Prostate gland (tissue), 2 donors: ENCODE results near the gene CPLX1. TPM values are rescaled to one million over a fixed set of nuclear protein-coding genes. Genes with fewer than 3 reads are reported as not detected.
"Not testable (repeated sequence)": the region's sequence is repeated elsewhere in the genome, so short reads cannot be mapped to it uniquely, and the experiment has no call there.

Source experiments
- DNase-seq: peaks from one replicate; pipeline ENCODE4 v3.0.0-alpha.2; 2019; ENCODE audit warnings: low spot score
- H3K27ac ChIP-seq, 2 donors: fragments of 200-600 bp; sonication (generic); 2 replicates each; pipeline ENCODE4 v1.5.1; 2017 to 2019
- H3K27me3 ChIP-seq: fragments of 200-600 bp; sonication (generic); replicated peaks from 2 replicates; pipeline ENCODE4 v1.5.1; 2019; ENCODE audit not compliant: insufficient read depth
- H3K36me3 ChIP-seq, 2 donors: fragments of 200-600 bp; sonication (generic); 1 replicate in 1 of 2; 2 replicates in 1 of 2; pipeline versions ENCODE4 v1.5.1 to v1.8.1; 2017 to 2019
- H3K4me1 ChIP-seq: fragments of 200-600 bp; sonication (generic); replicated peaks from 2 replicates; pipeline ENCODE4 v1.5.1; 2019
- H3K4me3 ChIP-seq, 2 donors: fragments of 200-600 bp; sonication (generic); 2 replicates each; pipeline ENCODE4 v1.5.1; 2017 to 2019
- H3K9me3 ChIP-seq: fragments of 200-600 bp; sonication (generic); 2 replicates; pipeline ENCODE4 v1.5.1; 2017
- POLR2A ChIP-seq: fragments of 450-650 bp; IDR thresholded peaks from one replicate; pipeline ENCODE4 v1.6.1; 2016; ENCODE audit warnings: antibody characterized with exemption, mild to moderate bottlenecking
- POLR2AphosphoS5 ChIP-seq: sonication (generic); formaldehyde crosslinking; IDR thresholded peaks from one replicate; pipeline ENCODE4 v1.6.1; 2017; ENCODE audit warnings: antibody characterized with exemption
- WGBS: methylation state at CpG from one replicate; pipeline ENCODE4 v1.1.5; 2018; 5-methylcytosine and 5-hydroxymethylcytosine counted together
- intact Hi-C: fragments of 100-400 bp; cut with DNase I; formaldehyde crosslinking; loops from one replicate; pipeline ENCODE4 v1.14.2; 2022
- total RNA-seq, 2 donors: library from RNA; depleted of rRNA; stranded (reverse); fragments of >200 nt; gene quantifications; one replicate each; pipeline ENCODE4 v1.1.0, GENCODE V29; 2016
- TF ChIP-seq, protein P1 (sequence below), 4 experiments: fragments of 200-600 bp in 2 of 4; fragments of 450-650 bp in 2 of 4; sonication (generic) in 2 of 4; IDR thresholded peaks; 1 replicate in 3 of 4; 2 replicates in 1 of 4; pipeline ENCODE4 v1.5.1; 2016 to 2019; ENCODE audit warnings: antibody characterized with exemption in 4 of 4, mild to moderate bottlenecking in 2 of 4, moderate library complexity in 2 of 4

CPLX1 gene
- total RNA-seq, 2 donors from 2014 or later, result 2.5 to 4.4 TPM

DNA sequence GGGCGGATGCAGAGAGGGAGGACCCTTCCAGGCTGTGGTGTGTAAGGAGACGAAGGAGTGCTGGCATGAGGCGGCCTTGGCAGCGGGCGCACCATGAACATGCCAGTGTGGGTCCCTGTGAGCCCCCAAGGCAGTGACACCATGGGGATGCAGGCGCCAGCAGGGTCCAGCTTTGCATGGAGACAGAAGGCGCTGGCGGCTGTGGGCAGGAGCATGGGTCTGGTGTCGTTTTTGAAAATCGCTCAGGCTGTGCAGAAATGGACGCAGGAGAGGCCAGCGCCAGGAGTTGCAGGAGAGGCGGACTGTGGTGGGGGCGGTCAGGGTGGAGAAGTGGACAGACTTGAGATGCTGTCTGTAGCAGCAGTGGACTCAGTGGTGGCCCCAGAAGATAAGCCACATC, 64.2 kb downstream of the CPLX1 start:
- 93% methylated on average over 14 of the region's 14 CpGs for WGBS
- no peak for TF ChIP-seq POLR2AphosphoS5
- TF ChIP-seq, protein P1, sequence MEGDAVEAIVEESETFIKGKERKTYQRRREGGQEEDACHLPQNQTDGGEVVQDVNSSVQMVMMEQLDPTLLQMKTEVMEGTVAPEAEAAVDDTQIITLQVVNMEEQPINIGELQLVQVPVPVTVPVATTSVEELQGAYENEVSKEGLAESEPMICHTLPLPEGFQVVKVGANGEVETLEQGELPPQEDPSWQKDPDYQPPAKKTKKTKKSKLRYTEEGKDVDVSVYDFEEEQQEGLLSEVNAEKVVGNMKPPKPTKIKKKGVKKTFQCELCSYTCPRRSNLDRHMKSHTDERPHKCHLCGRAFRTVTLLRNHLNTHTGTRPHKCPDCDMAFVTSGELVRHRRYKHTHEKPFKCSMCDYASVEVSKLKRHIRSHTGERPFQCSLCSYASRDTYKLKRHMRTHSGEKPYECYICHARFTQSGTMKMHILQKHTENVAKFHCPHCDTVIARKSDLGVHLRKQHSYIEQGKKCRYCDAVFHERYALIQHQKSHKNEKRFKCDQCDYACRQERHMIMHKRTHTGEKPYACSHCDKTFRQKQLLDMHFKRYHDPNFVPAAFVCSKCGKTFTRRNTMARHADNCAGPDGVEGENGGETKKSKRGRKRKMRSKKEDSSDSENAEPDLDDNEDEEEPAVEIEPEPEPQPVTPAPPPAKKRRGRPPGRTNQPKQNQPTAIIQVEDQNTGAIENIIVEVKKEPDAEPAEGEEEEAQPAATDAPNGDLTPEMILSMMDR (IDR thresholded peaks at IDR 0.05), result no peak
- no peak for TF ChIP-seq POLR2A
- no peaks in the 10 kb centered on the region for H3K9me3 ChIP-seq
- no peaks in the 10 kb centered on the region for H3K27me3 ChIP-seq
- no peak overlapping the region for H3K27ac ChIP-seq
- intact Hi-C loops, result no loop called here
- DNase-seq, result no peak
- H3K4me1 ChIP-seq, result no peaks in the 10 kb centered on the region
- H3K36me3 ChIP-seq, result no peaks in the 10 kb centered on the region
- no peak overlapping the region for H3K4me3 ChIP-seq

DNA sequence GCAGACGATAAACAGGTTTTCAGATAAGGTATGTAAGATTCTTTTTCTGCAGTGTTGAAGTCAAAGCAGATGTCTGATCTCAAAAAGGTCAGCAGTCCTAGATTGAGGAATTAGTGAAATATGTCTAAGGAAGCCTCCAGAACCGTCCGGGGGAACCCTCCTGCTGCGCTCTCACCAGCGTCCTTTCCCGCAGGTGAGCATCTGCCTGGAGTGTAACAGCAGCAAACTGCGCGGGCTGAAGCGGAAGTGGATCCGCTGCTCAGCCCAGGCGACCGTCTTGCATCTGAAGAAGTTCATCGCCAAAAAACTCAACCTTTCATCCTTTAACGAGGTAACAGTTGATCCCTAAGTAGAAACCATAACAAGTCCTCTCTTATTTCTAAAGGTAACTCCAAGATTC, 64.8 kb downstream of the CPLX1 start:
- 95% methylated on average over 14 of the region's 14 CpGs for WGBS
- H3K36me3 ChIP-seq, result no peaks in the 10 kb centered on the region

DNA sequence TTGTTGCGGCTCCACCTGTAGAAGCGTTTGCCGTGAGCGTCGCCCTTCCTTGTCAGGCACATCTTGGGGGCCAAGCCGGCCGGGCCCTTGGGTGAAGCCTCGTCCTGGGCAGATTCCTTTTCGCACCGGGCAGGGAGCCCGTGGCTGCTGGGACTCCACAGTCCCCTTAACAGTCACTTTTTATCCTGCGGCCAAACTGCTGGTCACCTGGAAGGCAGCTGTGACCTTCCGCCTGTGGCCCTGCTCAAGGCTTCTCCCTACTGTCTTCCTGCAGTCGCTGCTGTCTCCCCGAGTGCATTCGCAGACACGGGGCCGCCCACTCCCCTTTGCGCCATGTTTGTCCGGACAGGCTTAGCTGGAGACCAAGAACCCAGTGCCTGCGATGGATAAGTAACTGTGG, 65.3 kb downstream of the CPLX1 start:
- TF ChIP-seq, protein P1 (IDR thresholded peaks at IDR 0.05), result no peak
- TF ChIP-seq POLR2A, result no peak
- no peak for TF ChIP-seq POLR2AphosphoS5
- no peak for DNase-seq
- Histone ChIP-seq H3K36me3 (no peaks in the 10 kb centered on the region), H3K4me3 (no peak overlapping the region), H3K4me1 (no peaks in the 10 kb centered on the region), H3K9me3 (no peaks in the 10 kb centered on the region), H3K27ac (no peak overlapping the region), H3K27me3 (no peaks in the 10 kb centered on the region)
- intact Hi-C loops, result no loop called here
- 93% methylated on average over 21 of the region's 21 CpGs for WGBS

More for the DNA sequence above, 64.8 kb downstream of the CPLX1 start:
- Histone ChIP-seq H3K4me3 (no peak overlapping the region), H3K27me3 (no peaks in the 10 kb centered on the region), H3K4me1 (no peaks in the 10 kb centered on the region), H3K27ac (no peak overlapping the region), H3K9me3 (no peaks in the 10 kb centered on the region)
- TF ChIP-seq POLR2A, result no peak
- no peak for TF ChIP-seq POLR2AphosphoS5
- TF ChIP-seq, protein P1 (IDR thresholded peaks at IDR 0.05), result no peak
- intact Hi-C loops, result no loop called here
- DNase-seq, result no peak

DNA sequence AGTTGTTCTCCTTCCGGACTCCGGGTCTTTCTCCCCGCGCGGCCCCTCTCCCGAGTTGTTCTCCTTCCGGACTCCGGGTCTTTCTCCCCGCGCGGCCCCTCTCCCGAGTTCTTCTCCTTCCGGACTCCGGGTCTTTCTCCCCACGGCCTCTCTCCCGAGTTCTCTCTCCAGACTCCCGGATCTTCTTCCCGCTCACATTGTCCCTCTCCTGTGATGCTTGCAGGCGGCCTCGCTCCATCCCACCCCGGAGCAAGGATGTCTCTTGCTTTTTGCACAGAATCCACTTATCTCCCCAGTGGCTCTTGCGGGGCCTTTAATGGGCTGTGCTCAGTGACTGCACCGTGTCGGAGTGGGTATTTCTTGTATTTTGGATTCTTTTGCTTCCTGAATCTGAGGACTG, 66.1 kb downstream of the CPLX1 start:
- WGBS, result 83% methylated on average over 22 of the region's 24 CpGs
- H3K4me3 ChIP-seq, DNase-seq, H3K27ac ChIP-seq, H3K27me3 ChIP-seq, H3K9me3 ChIP-seq, intact Hi-C loops, H3K4me1 ChIP-seq, H3K36me3 ChIP-seq: not testable (repeated sequence)

DNA sequence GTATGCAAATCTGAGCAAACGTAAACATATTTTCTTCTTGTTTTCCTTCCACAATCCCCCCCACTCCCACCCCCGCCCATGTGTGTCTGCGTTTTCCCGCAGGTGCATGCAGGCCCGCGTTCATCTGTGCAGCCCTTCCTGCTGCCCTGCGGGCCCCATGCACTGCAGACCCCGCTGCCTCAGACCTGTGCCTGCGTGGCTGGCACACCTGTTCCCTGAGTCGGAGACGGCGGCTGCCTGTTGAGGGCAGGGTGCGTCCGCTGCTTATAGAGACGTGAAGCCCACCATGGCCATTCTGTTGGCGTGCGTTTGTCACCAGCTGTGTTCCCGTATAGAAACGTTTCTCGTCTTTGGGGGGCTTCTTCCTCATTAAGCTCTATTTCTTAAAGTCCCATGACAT, 68.8 kb downstream of the CPLX1 start:
- Histone ChIP-seq H3K4me1 (no peaks in the 10 kb centered on the region), H3K27me3 (no peaks in the 10 kb centered on the region), H3K36me3 (no peaks in the 10 kb centered on the region), H3K4me3 (no peak overlapping the region), H3K9me3 (no peaks in the 10 kb centered on the region), H3K27ac (no peak overlapping the region)
- intact Hi-C loops, result no loop called here
- TF ChIP-seq POLR2AphosphoS5 (no peak), POLR2A (no peak)
- TF ChIP-seq, protein P1 (IDR thresholded peaks at IDR 0.05), result no peak
- WGBS, result 91% methylated on average over 20 of the region's 20 CpGs
- DNase-seq, result no peak
